IMR-90 (cell line): ENCODE data around the gene EBLN1. TPM values are rescaled to one million over a fixed set of nuclear protein-coding genes. Genes with fewer than 3 reads are reported as not detected.

Source experiments
- ATAC-seq: fragments of 200-7000 bp; cut with Tn5 transposase; 2 replicates; pipeline ENCODE4 v1.9.1; 2020; ENCODE audit warnings: low read depth, mild to moderate bottlenecking, moderate library complexity
- BruUV-seq: library from RNA; stranded (reverse); fragments of 400-500 nt; replicated peaks from 2 replicates; lab custom pipeline; 2021; lab: Mats Ljungman, UMichigan
- CTCF ChIA-PET: fragments of 300-600 bp; formaldehyde crosslinking; extraction: SDS; loops from one replicate; lab custom pipeline; 2021; ENCODE audit warnings: antibody characterized with exemption; lab: Yijun Ruan, JAX
- POLR2A ChIA-PET: fragments of 300-600 bp; sonication (Branson Sonifier 250); formaldehyde crosslinking; loops from one replicate; lab custom pipeline; 2022; ENCODE audit warnings: antibody characterized with exemption; ENCODE audit not compliant: unreplicated experiment; lab: Charles Lee
- DNase-seq: peaks from one replicate; pipeline ENCODE4 v3.0.0; 2013
- H2AFZ ChIP-seq: replicated peaks from 2 replicates; pipeline ENCODE3; 2013; ENCODE audit warnings: low read length, mild to moderate bottlenecking; ENCODE audit not compliant: poor library complexity
- H2AK5ac ChIP-seq: 2 replicates; pipeline ENCODE4 v1.6.1; 2013; ENCODE audit warnings: low read depth, low read length, inconsistent platforms
- H2AK9ac ChIP-seq: replicated peaks from 2 replicates; pipeline ENCODE3; 2013; ENCODE audit warnings: mild to moderate bottlenecking, low read depth, low read length, moderate library complexity; ENCODE audit not compliant: poor library complexity
- H2BK120ac ChIP-seq: 2 replicates; pipeline ENCODE4 v1.6.1; 2013; ENCODE audit warnings: low read depth, low read length, inconsistent platforms
- H2BK15ac ChIP-seq: 3 replicates; pipeline ENCODE4 v1.6.1; 2013; ENCODE audit warnings: low read depth, low read length, inconsistent platforms
- H2BK20ac ChIP-seq: 2 replicates; pipeline ENCODE4 v1.6.1; 2013; ENCODE audit warnings: low read depth, mild to moderate bottlenecking, inconsistent platforms, low read length, moderate library complexity
- H2BK5ac ChIP-seq: 2 replicates; pipeline ENCODE4 v1.6.1; 2013; ENCODE audit warnings: mild to moderate bottlenecking, low read depth, low read length, inconsistent platforms; ENCODE audit not compliant: poor library complexity, severe bottlenecking
- H3K14ac ChIP-seq: replicated peaks from 2 replicates; pipeline ENCODE4 v1.6.1; 2013; ENCODE audit warnings: low read depth, low read length, inconsistent platforms
- H3K18ac ChIP-seq: 2 replicates; pipeline ENCODE4 v1.6.1; 2013; ENCODE audit warnings: low read depth, low read length, control low read depth
- H3K23ac ChIP-seq: 2 replicates; pipeline ENCODE4 v1.6.1; 2013; ENCODE audit warnings: low read depth, low read length, inconsistent platforms
- H3K27ac ChIP-seq: 2 replicates; pipeline ENCODE4 v1.5.1; 2013; ENCODE audit warnings: mild to moderate bottlenecking, control low read depth, low read length; ENCODE audit not compliant: insufficient read depth
- H3K27me3 ChIP-seq: 2 replicates; pipeline ENCODE4 v1.6.1; 2013; ENCODE audit warnings: low read length; ENCODE audit not compliant: control insufficient read depth, insufficient read depth
- H3K36me3 ChIP-seq: 2 replicates; pipeline ENCODE4 v1.6.1; 2013; ENCODE audit warnings: low read length, mixed read lengths; ENCODE audit not compliant: control insufficient read depth, insufficient read depth
- H3K4ac ChIP-seq: 2 replicates; pipeline ENCODE4 v1.6.1; 2013; ENCODE audit warnings: low read depth, low read length, inconsistent platforms
- H3K4me1 ChIP-seq: 2 replicates; pipeline ENCODE4 v1.6.1; 2013; ENCODE audit warnings: low read length, mixed read lengths; ENCODE audit not compliant: control insufficient read depth, insufficient read depth
- H3K4me2 ChIP-seq: 2 replicates; pipeline ENCODE4 v1.6.1; 2013; ENCODE audit warnings: low read depth, mild to moderate bottlenecking, control low read depth, low read length, moderate library complexity
- H3K4me3 ChIP-seq: 2 replicates; pipeline ENCODE4 v1.5.1; 2013; ENCODE audit warnings: low read depth, mild to moderate bottlenecking, control low read depth, low read length, moderate library complexity; ENCODE audit not compliant: insufficient read depth
- H3K56ac ChIP-seq: 2 replicates; pipeline ENCODE4 v1.6.1; 2013; ENCODE audit warnings: low read length, inconsistent platforms; ENCODE audit not compliant: insufficient read depth; ENCODE audit errors: extremely low read depth
- H3K79me1 ChIP-seq, 2 experiments: 2 replicates each; pipeline ENCODE4 v1.6.1; 2013; ENCODE audit warnings: low read length in 2 of 2, inconsistent platforms in 1 of 2, low read depth in 1 of 2
- H3K9ac ChIP-seq: 2 replicates; pipeline ENCODE4 v1.6.1; 2013; ENCODE audit warnings: low read depth, low read length, control low read depth
- H3K9me1 ChIP-seq: 2 replicates; pipeline ENCODE4 v1.6.1; 2013; ENCODE audit warnings: low read length, inconsistent platforms; ENCODE audit not compliant: insufficient read depth
- H3K9me3 ChIP-seq: 2 replicates; pipeline ENCODE4 v1.6.1; 2013; ENCODE audit warnings: low read length; ENCODE audit not compliant: control insufficient read depth, insufficient read depth
- H4K20me1 ChIP-seq: 2 replicates; pipeline ENCODE4 v1.6.1; 2013; ENCODE audit warnings: low read length, inconsistent platforms; ENCODE audit not compliant: insufficient read depth
- H4K5ac ChIP-seq: 2 replicates; pipeline ENCODE4 v1.6.1; 2013; ENCODE audit warnings: mild to moderate bottlenecking, low read depth, low read length, control low read depth
- H4K8ac ChIP-seq, 2 experiments: 2 replicates each; pipeline ENCODE4 v1.6.1; 2013; ENCODE audit warnings: low read depth in 2 of 2, low read length in 2 of 2, control low read depth in 1 of 2, inconsistent platforms in 1 of 2
- H4K91ac ChIP-seq: 2 replicates; pipeline ENCODE4 v1.6.1; 2013; ENCODE audit warnings: low read depth, low read length, inconsistent platforms; ENCODE audit not compliant: insufficient read depth
- BHLHE40 ChIP-seq: fragments of 150-350 bp; IDR thresholded peaks from 2 replicates; pipeline ENCODE4 v1.6.1; 2016; ENCODE audit warnings: mild to moderate bottlenecking, low read depth, low read length
- CEBPB ChIP-seq: IDR thresholded peaks from 2 replicates; pipeline ENCODE4 v1.6.1; 2012; ENCODE audit warnings: low read depth, low read length, improper control_type of control experiment
- CHD1 ChIP-seq: IDR thresholded peaks from 2 replicates; pipeline ENCODE4 v1.6.1; 2012; ENCODE audit warnings: low read depth, low read length, improper control_type of control experiment
- CTCF ChIP-seq: conservative IDR thresholded peaks from 2 replicates; pipeline ENCODE4 v1.5.1; 2012; ENCODE audit warnings: mild to moderate bottlenecking, low read depth, low read length, improper control_type of control experiment
- ELK1 ChIP-seq: fragments of 150-350 bp; IDR thresholded peaks from 2 replicates; pipeline ENCODE4 v1.6.1; 2016; ENCODE audit warnings: low read depth, mild to moderate bottlenecking, low read length, moderate library complexity, borderline replicate concordance
- FOS ChIP-seq: fragments of 150-350 bp; IDR thresholded peaks from 2 replicates; pipeline ENCODE4 v1.6.1; 2016; ENCODE audit warnings: low read depth, low read length
- MAFK ChIP-seq: IDR thresholded peaks from 2 replicates; pipeline ENCODE4 v1.6.1; 2012; ENCODE audit warnings: low read depth, low read length, improper control_type of control experiment
- MAZ ChIP-seq: IDR thresholded peaks from 2 replicates; pipeline ENCODE4 v1.6.1; 2012; ENCODE audit warnings: low read depth, mild to moderate bottlenecking, low read length, improper control_type of control experiment, moderate library complexity, borderline replicate concordance
- MXI1 ChIP-seq: IDR thresholded peaks from 2 replicates; pipeline ENCODE4 v1.6.1; 2012; ENCODE audit warnings: low read depth, mild to moderate bottlenecking, low read length, moderate library complexity, borderline replicate concordance
- NFE2L2 ChIP-seq: fragments of 150-350 bp; IDR thresholded peaks from 2 replicates; pipeline ENCODE4 v1.6.1; 2016; ENCODE audit warnings: low read depth, mild to moderate bottlenecking, low read length
- RAD21 ChIP-seq: IDR thresholded peaks from 2 replicates; pipeline ENCODE4 v1.6.1; 2012; ENCODE audit warnings: low read length, improper control_type of control experiment
- RCOR1 ChIP-seq: IDR thresholded peaks from 2 replicates; pipeline ENCODE4 v1.6.1; 2012; ENCODE audit warnings: mild to moderate bottlenecking, low read length, improper control_type of control experiment; ENCODE audit not compliant: insufficient replicate concordance
- RFX5 ChIP-seq: IDR thresholded peaks from 2 replicates; pipeline ENCODE4 v1.8.0; 2012; ENCODE audit warnings: low read depth, mild to moderate bottlenecking, low read length, moderate library complexity
- SMC3 ChIP-seq: fragments of 150-350 bp; IDR thresholded peaks from 2 replicates; pipeline ENCODE4 v1.6.1; 2016; ENCODE audit warnings: low read depth, mild to moderate bottlenecking, antibody characterized with exemption, low read length, moderate library complexity
- USF2 ChIP-seq: fragments of 150-350 bp; IDR thresholded peaks from 2 replicates; pipeline ENCODE4 v1.6.1; 2017; ENCODE audit warnings: mild to moderate bottlenecking, antibody characterized with exemption, low read length, low read depth
- WGBS, 2 experiments: methylation state at CpG; one replicate each; pipeline versions ENCODE4 v1.1.5 to v1.1.7; 2013; ENCODE audit warnings: missing lambda C conversion rate in 2 of 2; ENCODE audit not compliant: insufficient read length in 1 of 2; ENCODE audit errors: extremely low coverage in 2 of 2; 5-methylcytosine and 5-hydroxymethylcytosine counted together
- dilution Hi-C: fragments of 300-500 bp; cut with HindIII; formaldehyde crosslinking; loops from one replicate; pipeline ENCODE4 v1.14.3; 2018; ENCODE audit warnings: low sequenced_read_pairs; ENCODE audit not compliant: unreplicated experiment
- in situ Hi-C: fragments of 300-500 bp; cut with MboI; formaldehyde crosslinking; loops from 3 replicates; pipeline ENCODE4 v1.14.3; 2019; ENCODE audit warnings: low sequenced_read_pairs, inconsistent platforms, mixed read lengths
- intact Hi-C: fragments of 100-400 bp; cut with micrococcal nuclease; formaldehyde crosslinking; loops from 2 replicates; pipeline ENCODE4 v1.10.0; 2022
- polyA plus RNA-seq, 3 experiments: library from polyadenylated mRNA; depleted of rRNA; stranded (reverse); fragments of >200 nt; gene quantifications; 2 replicates each; pipeline ENCODE4 v1.2.3, GENCODE V29; 2012; ENCODE audit warnings: low replicate concordance in 1 of 3
- total RNA-seq: library from RNA; depleted of rRNA; stranded (reverse); fragments of >200 nt; gene quantifications from 2 replicates; pipeline ENCODE4 v1.2.3, GENCODE V29; 2012

The EBLN1 gene
- total and polyA plus RNA-seq, 2 of the 4 experiments (the other 2 are of a cell fraction): not detected

- H3K9ac ChIP-seq: no peak overlapping the region; the same call in 1 of the 2 replicates
- TF ChIP-seq SMC3: no peak
- TF ChIP-seq CTCF: no peak
- TF ChIP-seq RAD21: no peak
- no peak for TF ChIP-seq RFX5
- TF ChIP-seq ELK1: no peak
- TF ChIP-seq MXI1: no peak
- TF ChIP-seq MAFK: no peak
- no peak for TF ChIP-seq CHD1
- no peak for TF ChIP-seq CEBPB
- no peak for TF ChIP-seq FOS
- no peak for TF ChIP-seq BHLHE40
- TF ChIP-seq USF2: no peak
- TF ChIP-seq MAZ: no peak
- no peak for TF ChIP-seq RCOR1
- no peak for TF ChIP-seq NFE2L2
Observed at GRCh38 chr10:22252801-22253579, 35.2 kb upstream of the EBLN1 start.

More at GRCh38 chr10:22252801-22253579, 35.2 kb upstream of the EBLN1 start:
- Histone ChIP-seq H3K4me2 (peak overlapping the region; percentile 81), H3K27me3 (peaks cover 11% of the 10 kb centered on the region), H3K56ac (no peak overlapping the region), H3K18ac (no peak overlapping the region), H2AFZ (peak overlapping the region; percentile 96), H3K36me3 (no peaks in the 10 kb centered on the region), H4K8ac (peak overlapping the region in 1 of 2 experiments; percentile 54; a peak in 1 of 4 replicates), H3K9me1 (no peaks in the 10 kb centered on the region), H4K91ac (no peak overlapping the region), H4K20me1 (no peaks in the 10 kb centered on the region), H3K27ac (no peak overlapping the region), H3K9me3 (no peaks in the 10 kb centered on the region), H3K4ac (no peak overlapping the region), H3K79me1 (no peaks in the 10 kb centered on the region), H3K4me3 (peak overlapping the region; percentile 49), H3K4me1 (no peaks in the 10 kb centered on the region), H2AK9ac (peak overlapping the region; percentile 85), H2BK20ac (no peak overlapping the region), H4K5ac (no peak overlapping the region), H2BK5ac (no peak overlapping the region), H2BK15ac (no peak overlapping the region), H3K23ac (no peak overlapping the region), H2AK5ac (no peak overlapping the region), H3K14ac (no peak overlapping the region), H2BK120ac (no peak overlapping the region)
- POLR2A ChIA-PET: no interaction called here
- intact Hi-C loops (no loop called here), in situ Hi-C loops (no loop called here), dilution Hi-C loops (no loop called here)
- BruUV-seq: no TSS peak
- CTCF ChIA-PET: no interaction called here
- 31% methylated on average over 47 of the region's 80 CpGs; no CpG with 5 or more reads in 1 of the 2 experiments for WGBS, 2 experiments
- peak; percentile 27 for ATAC-seq
- DNase-seq: no peak
